CD4-positive, alpha-beta T cell (primary cell): ENCODE measurements around the gene PKD2. TPM values are rescaled to one million over a fixed set of nuclear protein-coding genes. Genes with fewer than 3 reads are reported as not detected.
A peak's percentile ranks its signal among the peaks of the same experiment; 100 is the strongest.

Source experiments
- ATAC-seq: fragments of 200-7000 bp; cut with Tn5 transposase; one replicate; pipeline ENCODE4 v1.10.0; 2022; ENCODE audit warnings: mild to moderate bottlenecking; ENCODE audit not compliant: poor library complexity
- CTCF ChIA-PET: fragments of 350-600 bp; sonication (Branson Sonifier 250); formaldehyde crosslinking; loops from one replicate; lab custom pipeline; 2021; ENCODE audit warnings: antibody characterized with exemption, inconsistent platforms; lab: Charles Lee
- POLR2A ChIA-PET: fragments of 350-600 bp; sonication (Branson Sonifier 250); formaldehyde crosslinking; loops from one replicate; lab custom pipeline; 2021; ENCODE audit warnings: antibody characterized with exemption, inconsistent platforms; lab: Charles Lee
- DNase-seq, 14 experiments: peaks; one replicate each; pipeline ENCODE4 v3.0.0-alpha.2; 2013 to 2020; ENCODE audit warnings: mixed read lengths in 2 of 14
- H3K27ac ChIP-seq, 2 donors: one replicate each; pipeline versions ENCODE4 v1.5.1 to v1.7.0; 2013; ENCODE audit warnings: low read length in 2 of 2, low read depth in 1 of 2, mild to moderate bottlenecking in 1 of 2
- H3K27me3 ChIP-seq, 2 experiments: 1 replicate in 1 of 2; 2 replicates in 1 of 2; pipeline versions ENCODE4 v1.6.1 to v1.7.0; 2013; ENCODE audit warnings: low read length in 2 of 2, control low read depth in 1 of 2, mild to moderate bottlenecking in 1 of 2, moderate library complexity in 1 of 2; ENCODE audit not compliant: insufficient read depth in 2 of 2, control insufficient read depth in 1 of 2
- H3K36me3 ChIP-seq: one replicate; pipeline ENCODE4 v1.6.1; 2013; ENCODE audit warnings: low read length, control low read depth; ENCODE audit not compliant: insufficient read depth
- H3K4me1 ChIP-seq: one replicate; pipeline ENCODE4 v1.6.1; 2013; ENCODE audit warnings: low read length, control low read depth; ENCODE audit not compliant: insufficient read depth
- H3K4me3 ChIP-seq: one replicate; pipeline ENCODE4 v1.5.1; 2013; ENCODE audit warnings: mild to moderate bottlenecking, low read length, moderate library complexity
- H3K9me3 ChIP-seq, 2 experiments: 1 replicate in 1 of 2; 2 replicates in 1 of 2; pipeline versions ENCODE4 v1.6.1 to v1.7.0; 2013; ENCODE audit warnings: low read length in 2 of 2, mild to moderate bottlenecking in 2 of 2, control low read depth in 1 of 2, moderate library complexity in 1 of 2; ENCODE audit not compliant: control insufficient read depth in 1 of 2, insufficient read depth in 1 of 2
- H3K27ac Mint-ChIP-seq: one replicate; pipeline ENCODE4 v1.8.0; 2020; ENCODE audit warnings: mixed read lengths
- H3K27me3 Mint-ChIP-seq: one replicate; pipeline ENCODE4 v1.8.0; 2021; ENCODE audit warnings: mixed read lengths
- H3K36me3 Mint-ChIP-seq: one replicate; pipeline ENCODE4 v1.8.0; 2021; ENCODE audit warnings: low read depth, mixed read lengths
- H3K4me1 Mint-ChIP-seq: one replicate; pipeline ENCODE4 v1.8.0; 2021; ENCODE audit warnings: low read depth, mixed read lengths
- H3K4me3 Mint-ChIP-seq: one replicate; pipeline ENCODE4 v1.8.0; 2020; ENCODE audit warnings: mild to moderate bottlenecking, mixed read lengths
- H3K9me3 Mint-ChIP-seq: one replicate; pipeline ENCODE4 v1.8.0; 2020; ENCODE audit warnings: mixed read lengths
- CTCF ChIP-seq: fragments of 200-600 bp; IDR thresholded peaks from one replicate; pipeline ENCODE4 v1.8.0; 2022; ENCODE audit warnings: antibody characterized with exemption, mild to moderate bottlenecking
- intact Hi-C, 2 experiments: fragments of 100-400 bp; cut with DNase I in 1 of 2; cut with micrococcal nuclease in 1 of 2; formaldehyde crosslinking; loops; one replicate each; pipeline versions ENCODE4 v1.15.1 to v1.9.0; 2023 to 2025; cut with DNase I, micrococcal nuclease
- total RNA-seq, 174 experiments: library from RNA in 2 of 174; stranded (reverse) in 2 of 174; gene quantifications; one replicate each; pipeline ENCODE4 v1.2.3 and lab custom pipeline; 2021 to 2026

Gene PKD2
- total RNA-seq, 2 experiments from 2014 or later, result 4.1 to 4.3 TPM

- CTCF ChIA-PET, result no interaction called here
- Histone ChIP-seq H3K9me3 (no peaks in the 10 kb centered on the region), H3K27ac (no peak overlapping the region), H3K36me3 (no peaks in the 10 kb centered on the region), H3K4me1 (peaks cover 5% of the 10 kb centered on the region), H3K27me3 (peaks cover 6 to 55% of the 10 kb centered on the region in 2 experiments), H3K4me3 (no peak overlapping the region)
- Mint-ChIP-seq H3K27ac (no peak overlapping the region), H3K36me3 (no peaks in the 10 kb centered on the region), H3K4me3 (no peak overlapping the region), H3K27me3 (peaks cover 65% of the 10 kb centered on the region), H3K9me3 (no peaks in the 10 kb centered on the region), H3K4me1 (peaks cover 16% of the 10 kb centered on the region)
- POLR2A ChIA-PET, result no interaction called here
- intact Hi-C loops, result loop anchor here in 1 of 2 experiments (5.0 kb wide), 2 partner anchors 118 to 237 kb away; no protein-coding TSS in a partner anchor
- no peak for ATAC-seq
- DNase-seq, result no peak
- TF ChIP-seq CTCF, result no peak
Observed at GRCh38 chr4:87974856-87975462, 32.5 kb upstream of the PKD2 start.

DNA sequence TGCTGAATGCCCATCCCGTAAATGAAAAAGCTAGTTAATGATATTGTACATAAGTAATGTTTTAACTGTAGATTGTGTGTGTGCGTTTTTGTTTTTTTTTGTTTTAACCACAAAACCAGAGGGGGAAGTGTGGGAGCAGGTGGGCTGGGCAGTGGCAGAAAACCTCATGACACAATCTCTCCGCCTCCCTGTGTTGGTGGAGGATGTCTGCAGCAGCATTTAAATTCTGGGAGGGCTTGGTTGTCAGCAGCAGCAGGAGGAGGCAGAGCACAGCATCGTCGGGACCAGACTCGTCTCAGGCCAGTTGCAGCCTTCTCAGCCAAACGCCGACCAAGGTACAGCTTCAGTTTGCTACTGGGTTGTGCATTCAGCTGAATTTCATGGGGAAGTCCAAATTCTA is 32.0 kb upstream of the PKD2 start, which contains the start of gene SPP1:
SPP1 (plus strand) TSS at position 249 of the 400 bp plus-strand sequence. CDS start 1,182 bp downstream, outside the sequence.
- H3K27me3 ChIP-seq, result peaks cover 6 to 55% of the 10 kb centered on the region in 2 experiments
- TF ChIP-seq CTCF, result no peak
- Mint-ChIP-seq H3K27ac (no peak within 1 kb of the TSS), H3K9me3 (no peaks in the 10 kb centered on the region), H3K4me3 (peak within 1 kb of the TSS; percentile 15), H3K4me1 (peaks cover 16% of the 10 kb centered on the region), H3K36me3 (no peaks in the 10 kb centered on the region), H3K27me3 (peaks cover 65% of the 10 kb centered on the region)
- H3K4me1 ChIP-seq, result peaks cover 5% of the 10 kb centered on the region
- intact Hi-C loops, result no loop called here
- ATAC-seq (peak; percentile 48), DNase-seq (peak in 4 of 14 experiments; percentile 8 to 31 (median 17))
- no peaks in the 10 kb centered on the region for H3K9me3 ChIP-seq
- ChIA-PET CTCF (no interaction called here), POLR2A (no interaction called here)
- H3K27ac ChIP-seq, result no peak within 1 kb of the TSS
- H3K36me3 ChIP-seq, result no peaks in the 10 kb centered on the region
- H3K4me3 ChIP-seq, result no peak within 1 kb of the TSS

- H3K36me3 Mint-ChIP-seq, result no peaks in the 10 kb centered on the region
- Histone ChIP-seq H3K27me3 (peaks cover 6 to 49% of the 10 kb centered on the region in 2 experiments), H3K36me3 (no peaks in the 10 kb centered on the region), H3K4me1 (peaks cover 5% of the 10 kb centered on the region), H3K27ac (no peak overlapping the region), H3K9me3 (no peaks in the 10 kb centered on the region), H3K4me3 (no peak overlapping the region)
- ChIA-PET POLR2A (no interaction called here), CTCF (no interaction called here)
- no peak for TF ChIP-seq CTCF
- H3K27me3 Mint-ChIP-seq, result peaks cover 54% of the 10 kb centered on the region
- no peak overlapping the region for H3K4me3 Mint-ChIP-seq
- no peaks in the 10 kb centered on the region for H3K9me3 Mint-ChIP-seq
- intact Hi-C loops, result no loop called here
- no peak for DNase-seq
- peaks cover 16% of the 10 kb centered on the region for H3K4me1 Mint-ChIP-seq
- no peak overlapping the region for H3K27ac Mint-ChIP-seq
- no peak for ATAC-seq
Observed at GRCh38 chr4:87977521-87978278, 29.7 kb upstream of the PKD2 start.
